Stimulated activated CD4-positive, alpha-beta T cell treated with anti-CD3 and anti-CD28 coated beads, Interleukin-1b, Interleukin-23, amount 100 ng/mL, for 4 hours (primary cell): ENCODE data around the gene CCDC18.
A peak's percentile ranks its signal among the peaks of the same experiment; 100 is the strongest.
"Not testable (repeated sequence)": the region's sequence is repeated elsewhere in the genome, so short reads cannot be mapped to it uniquely, and the experiment has no call there.

ENCODE experiments used
- DNase-seq, 2 donors: peaks; one replicate each; pipeline ENCODE4 v3.0.0-alpha.2; 2020; ENCODE audit warnings: low read depth in 2 of 2

CCDC18 gene, protein sequence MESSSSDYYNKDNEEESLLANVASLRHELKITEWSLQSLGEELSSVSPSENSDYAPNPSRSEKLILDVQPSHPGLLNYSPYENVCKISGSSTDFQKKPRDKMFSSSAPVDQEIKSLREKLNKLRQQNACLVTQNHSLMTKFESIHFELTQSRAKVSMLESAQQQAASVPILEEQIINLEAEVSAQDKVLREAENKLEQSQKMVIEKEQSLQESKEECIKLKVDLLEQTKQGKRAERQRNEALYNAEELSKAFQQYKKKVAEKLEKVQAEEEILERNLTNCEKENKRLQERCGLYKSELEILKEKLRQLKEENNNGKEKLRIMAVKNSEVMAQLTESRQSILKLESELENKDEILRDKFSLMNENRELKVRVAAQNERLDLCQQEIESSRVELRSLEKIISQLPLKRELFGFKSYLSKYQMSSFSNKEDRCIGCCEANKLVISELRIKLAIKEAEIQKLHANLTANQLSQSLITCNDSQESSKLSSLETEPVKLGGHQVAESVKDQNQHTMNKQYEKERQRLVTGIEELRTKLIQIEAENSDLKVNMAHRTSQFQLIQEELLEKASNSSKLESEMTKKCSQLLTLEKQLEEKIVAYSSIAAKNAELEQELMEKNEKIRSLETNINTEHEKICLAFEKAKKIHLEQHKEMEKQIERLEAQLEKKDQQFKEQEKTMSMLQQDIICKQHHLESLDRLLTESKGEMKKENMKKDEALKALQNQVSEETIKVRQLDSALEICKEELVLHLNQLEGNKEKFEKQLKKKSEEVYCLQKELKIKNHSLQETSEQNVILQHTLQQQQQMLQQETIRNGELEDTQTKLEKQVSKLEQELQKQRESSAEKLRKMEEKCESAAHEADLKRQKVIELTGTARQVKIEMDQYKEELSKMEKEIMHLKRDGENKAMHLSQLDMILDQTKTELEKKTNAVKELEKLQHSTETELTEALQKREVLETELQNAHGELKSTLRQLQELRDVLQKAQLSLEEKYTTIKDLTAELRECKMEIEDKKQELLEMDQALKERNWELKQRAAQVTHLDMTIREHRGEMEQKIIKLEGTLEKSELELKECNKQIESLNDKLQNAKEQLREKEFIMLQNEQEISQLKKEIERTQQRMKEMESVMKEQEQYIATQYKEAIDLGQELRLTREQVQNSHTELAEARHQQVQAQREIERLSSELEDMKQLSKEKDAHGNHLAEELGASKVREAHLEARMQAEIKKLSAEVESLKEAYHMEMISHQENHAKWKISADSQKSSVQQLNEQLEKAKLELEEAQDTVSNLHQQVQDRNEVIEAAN (N-terminal part only)

DNA sequence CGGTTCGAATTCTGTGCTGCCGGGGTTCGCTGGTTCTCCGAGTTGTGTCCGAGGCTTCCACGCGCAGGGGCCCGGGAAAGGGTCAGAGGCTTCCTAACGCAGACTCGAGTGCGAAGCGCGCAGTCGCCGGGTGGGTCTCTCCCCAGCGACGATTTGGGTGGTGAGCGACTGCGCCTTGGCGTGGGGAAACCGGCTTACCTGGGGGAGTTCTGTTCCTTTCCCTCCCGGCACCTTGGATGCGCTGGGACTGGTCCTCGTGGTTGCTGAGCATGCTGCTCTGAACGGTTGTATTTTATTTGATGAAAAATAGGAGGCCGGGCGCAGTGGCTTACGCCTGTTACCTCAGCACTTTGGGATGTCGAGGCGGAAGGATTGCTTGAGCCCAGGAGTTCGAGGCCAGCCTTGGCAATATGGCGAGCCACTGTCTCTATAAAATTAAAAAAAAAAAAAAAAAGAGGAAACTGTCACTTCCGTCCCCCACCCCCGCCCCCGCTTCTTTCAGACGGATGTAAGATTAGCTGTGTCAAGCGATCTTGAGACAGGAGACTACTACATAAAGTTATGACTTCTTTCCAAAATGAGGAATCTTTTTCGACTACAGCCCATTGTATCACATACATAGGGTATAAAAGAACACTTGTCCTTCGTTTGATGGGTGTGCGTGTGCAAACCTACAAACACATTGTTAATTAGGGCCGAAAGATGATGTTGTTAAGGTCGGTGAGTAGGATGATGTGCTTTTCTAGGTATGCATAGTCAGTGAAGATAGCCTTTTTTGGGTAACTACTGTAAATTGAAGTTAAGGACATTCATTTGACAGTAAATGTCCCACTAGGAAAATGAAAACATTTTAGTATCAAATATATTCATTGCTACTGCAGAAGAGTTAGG lies at the start of gene CCDC18:
Gene CCDC18 (plus strand): TSS at position 2 of the 891 bp plus-strand sequence. CDS start 2,638 bp downstream, outside the sequence.
- peak in 1 of 2 donors; percentile 31 for DNase-seq

DNA sequence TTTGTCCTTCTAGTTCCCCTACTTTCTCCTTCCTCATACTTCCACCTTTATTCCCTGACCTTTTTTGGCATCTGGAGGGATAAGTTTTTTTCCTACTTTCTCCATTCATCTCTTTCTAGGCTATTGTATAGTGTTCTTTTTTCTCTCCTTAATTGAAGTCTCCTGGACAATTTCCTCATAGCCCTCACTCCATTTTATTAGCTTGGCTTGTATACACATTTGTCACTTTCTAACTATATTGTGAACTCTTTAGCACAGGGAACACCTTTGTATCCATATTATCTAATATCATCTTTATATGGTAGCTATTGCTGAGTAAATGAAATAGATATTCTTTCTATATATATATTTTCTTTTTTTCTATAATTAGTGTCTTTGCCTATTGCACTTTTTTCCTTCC lies 47.9 kb upstream of the CCDC18 start:
- no peak for DNase-seq

DNA sequence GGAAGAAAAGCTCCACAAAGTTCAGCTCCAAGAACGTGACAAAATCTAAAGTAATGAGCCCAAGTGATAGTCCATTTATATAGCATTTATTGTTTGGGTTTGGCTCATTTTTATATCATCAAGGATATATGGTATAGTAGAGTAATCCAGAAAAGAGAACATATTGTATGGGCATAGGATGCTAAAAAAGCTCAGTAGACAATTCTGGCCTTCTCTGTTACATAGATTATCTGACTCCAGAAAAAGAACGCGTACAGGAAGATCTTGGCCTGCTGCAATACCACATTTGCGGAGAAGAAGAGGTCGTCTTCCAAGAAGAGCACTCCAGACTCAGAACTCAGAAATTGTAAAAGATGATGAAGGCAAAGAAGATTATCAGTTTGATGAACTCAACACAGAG lies 44.1 kb upstream of the CCDC18 start:
- DNase-seq, result no peak

DNA sequence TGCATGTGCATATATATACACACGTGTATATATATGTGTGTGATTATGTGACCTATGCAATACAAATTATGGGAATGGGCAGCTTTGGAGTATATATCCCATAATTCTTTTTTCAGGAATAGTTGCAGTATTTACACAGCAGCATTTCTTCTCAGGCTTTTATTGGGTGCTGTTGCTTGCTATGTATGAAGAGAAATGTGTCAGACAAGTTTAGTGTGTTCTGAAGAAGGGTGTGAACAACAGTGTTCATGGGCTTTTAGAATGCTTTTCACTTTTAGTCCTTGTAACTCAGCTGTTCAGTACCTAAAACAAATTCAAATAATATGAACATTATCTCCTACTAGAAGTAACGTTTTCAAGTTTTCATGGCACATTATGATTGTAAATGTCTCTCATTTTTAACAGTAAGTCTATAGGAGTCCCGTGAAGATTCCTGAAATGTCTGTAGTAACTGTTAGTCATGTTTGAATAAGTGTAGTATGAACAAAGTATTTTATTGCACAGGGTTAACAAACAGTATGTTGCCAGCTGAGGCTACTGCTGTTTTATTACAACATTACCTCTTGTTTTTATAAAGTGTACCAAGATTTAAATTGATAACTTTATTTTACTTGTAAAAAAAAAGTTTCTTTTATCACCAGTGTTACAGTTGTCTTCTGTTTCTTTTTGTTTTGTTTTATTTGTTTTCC lies 42.8 kb upstream of the CCDC18 start:
- no peak for DNase-seq

DNA sequence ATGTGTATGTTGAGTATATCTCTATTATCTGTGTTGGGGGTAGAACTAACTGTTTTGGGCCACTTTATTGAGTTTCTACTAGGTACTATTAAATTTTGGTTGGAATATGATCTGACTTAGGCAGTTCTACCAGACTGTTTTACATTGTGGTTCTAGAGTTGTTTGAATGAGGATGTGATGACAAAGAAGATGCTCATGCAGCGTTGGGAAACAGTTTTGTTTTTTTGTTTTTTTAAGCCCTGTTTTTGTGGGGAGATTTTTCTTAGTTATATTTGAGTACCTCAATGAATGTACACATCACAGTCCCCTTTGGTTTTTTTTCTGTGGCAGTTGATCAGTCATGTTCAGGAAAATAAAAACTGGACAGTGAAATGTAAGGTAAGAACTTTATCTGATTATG lies 40.4 kb upstream of the CCDC18 start:
- DNase-seq, result no peak

DNA sequence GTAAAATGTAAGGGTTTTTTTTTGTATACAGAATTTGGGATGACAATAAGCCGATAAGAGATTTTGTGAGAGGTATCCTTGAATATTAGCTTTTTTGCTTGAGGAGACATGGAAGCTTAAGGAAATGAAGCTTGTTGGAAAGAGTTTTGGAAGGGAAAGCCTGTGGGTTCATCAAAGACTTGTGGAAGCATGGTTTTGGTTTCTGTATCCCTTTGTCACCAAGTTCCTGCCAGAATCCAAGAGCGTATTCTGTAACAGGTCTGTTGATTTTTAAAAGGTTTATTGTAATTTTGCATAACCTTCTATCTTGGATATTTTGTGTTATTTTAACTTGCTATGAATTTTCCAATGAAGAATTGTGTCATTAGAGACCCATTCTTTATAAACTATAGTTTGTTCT lies 38.4 kb upstream of the CCDC18 start:
- DNase-seq, result no peak

DNA sequence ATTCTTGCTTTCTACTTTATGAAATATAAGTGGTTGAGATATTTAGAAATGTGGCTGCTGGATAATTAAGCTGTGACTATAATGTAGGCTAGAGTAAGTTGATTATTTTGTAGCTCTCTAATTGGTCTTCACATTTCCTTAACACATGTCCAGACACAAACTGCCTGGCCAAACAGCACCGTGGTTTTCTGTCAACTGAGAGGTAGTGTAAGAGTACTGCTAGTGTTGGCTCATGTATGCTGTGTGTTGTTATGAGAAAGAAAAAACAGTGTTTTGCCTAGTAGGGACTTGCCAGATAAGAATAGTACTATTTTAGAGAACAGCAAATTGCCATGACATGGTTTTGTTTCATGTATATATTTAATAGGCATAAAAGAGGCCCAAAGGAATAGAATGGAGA lies 37.4 kb upstream of the CCDC18 start:
- DNase-seq, result no peak

DNA sequence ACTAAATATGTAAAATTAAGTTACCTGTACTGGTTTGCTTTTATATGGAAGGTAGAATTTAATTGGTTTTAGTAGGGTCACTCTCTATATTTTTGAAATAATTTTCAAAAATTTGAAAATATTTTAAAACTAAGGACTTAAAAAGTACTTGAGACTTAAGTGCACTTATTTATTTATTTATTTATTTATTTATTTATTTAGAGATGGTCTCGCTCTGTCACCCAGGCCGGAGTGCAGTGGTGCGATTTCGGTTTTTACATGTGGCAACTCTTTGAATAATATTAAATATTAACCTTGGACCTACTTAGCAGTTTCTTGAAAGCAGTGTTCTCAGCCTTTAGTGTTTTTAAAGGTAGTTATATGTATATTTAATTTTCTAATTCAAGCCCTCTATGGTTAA lies 36.8 kb upstream of the CCDC18 start:
- DNase-seq, result no peak

DNA sequence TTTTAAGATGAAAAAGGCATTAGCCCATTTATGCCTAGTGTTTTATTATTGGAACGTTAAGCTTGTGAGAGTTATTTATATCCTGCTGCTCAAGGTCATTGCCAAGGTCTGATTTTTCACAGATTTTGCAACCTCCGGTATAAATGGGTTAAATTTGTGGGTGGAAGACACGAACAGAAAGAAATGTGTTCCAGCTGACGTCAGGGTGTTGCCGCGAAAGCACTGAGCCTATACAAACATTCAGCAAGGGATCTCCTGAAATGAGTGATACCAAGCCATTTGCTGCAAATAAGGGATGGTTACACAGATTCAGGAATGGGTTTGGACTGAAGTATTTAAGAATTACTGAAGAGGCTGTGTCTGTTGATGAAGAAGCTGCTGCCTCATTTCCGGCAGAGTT lies 32.5 kb upstream of the CCDC18 start:
- DNase-seq, result no peak

DNA sequence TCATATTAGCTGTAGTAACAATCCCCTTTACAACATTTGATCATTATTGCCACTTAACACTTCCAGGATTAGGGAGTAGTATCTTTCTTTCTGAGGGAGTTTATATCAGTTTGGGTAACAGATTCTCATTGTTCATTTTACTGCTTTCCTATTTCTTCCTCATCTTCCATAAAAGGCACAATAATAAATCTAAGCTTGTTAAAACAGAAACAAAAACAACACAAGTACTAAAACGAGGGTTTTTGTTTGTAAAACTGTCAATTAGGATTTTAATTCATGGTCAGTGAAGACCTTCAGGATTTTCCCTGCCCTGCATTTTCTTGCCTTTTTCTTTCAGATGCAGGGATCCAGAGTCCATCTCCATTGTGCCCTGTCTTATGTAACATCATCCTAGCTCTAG lies 29.8 kb upstream of the CCDC18 start:
- no peak for DNase-seq

DNA sequence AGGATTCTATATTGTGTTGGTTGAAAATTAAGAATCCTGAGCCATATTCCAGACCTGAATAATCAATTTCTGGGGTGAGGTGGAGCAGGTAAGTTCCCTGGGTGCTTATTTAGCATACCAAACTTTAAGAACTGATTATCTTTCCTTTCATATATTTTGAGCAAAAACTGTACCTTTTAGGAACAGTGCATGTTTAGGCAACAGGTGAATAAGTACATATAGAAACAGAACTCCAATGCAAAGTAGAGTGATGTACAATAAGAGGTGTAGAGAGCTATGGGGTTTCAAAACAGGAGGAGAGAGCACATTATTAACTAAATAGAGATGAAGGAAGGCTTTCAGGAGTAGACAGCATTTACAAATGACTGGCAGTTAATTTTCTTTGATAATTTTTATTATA lies 29.1 kb upstream of the CCDC18 start:
- no peak for DNase-seq

DNA sequence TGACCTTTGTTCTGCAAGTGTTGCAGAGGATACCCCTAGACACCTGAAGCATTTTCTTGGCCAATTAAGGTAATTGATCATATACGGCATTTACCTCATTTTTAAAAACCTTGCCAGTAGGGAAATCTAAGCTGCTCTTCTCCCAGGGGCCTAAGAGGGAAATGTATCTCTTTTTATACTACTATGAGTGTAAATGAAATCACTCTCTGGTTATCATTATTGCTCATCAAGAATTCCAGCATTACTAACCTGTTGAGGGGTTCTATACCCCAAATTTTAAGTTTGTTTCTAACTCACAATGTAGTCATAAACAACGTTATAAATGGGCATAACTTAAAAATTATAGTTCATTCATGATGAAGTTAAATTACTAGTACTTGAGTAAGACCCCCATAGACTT lies 27.7 kb upstream of the CCDC18 start:
- no peak for DNase-seq

DNA sequence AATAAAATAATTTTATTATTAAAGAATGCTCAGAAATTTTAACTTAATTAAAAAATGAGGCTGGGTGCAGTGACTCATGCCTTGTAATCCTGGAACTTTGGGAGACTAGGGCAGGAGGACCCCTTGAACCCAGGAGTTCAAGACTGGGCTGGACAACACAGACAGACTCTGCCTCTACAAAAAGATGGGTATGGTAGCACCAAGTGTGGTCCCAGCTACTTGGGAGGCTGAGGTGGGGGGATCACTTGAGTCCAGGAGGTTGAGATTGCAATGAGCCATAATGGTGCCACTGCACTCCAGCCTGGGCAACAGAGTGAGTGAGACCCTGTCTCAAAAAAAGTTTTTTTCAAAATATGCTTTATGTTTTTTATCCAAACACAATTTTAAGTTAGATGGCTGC lies 25.6 kb upstream of the CCDC18 start:
- no peak for DNase-seq

DNA sequence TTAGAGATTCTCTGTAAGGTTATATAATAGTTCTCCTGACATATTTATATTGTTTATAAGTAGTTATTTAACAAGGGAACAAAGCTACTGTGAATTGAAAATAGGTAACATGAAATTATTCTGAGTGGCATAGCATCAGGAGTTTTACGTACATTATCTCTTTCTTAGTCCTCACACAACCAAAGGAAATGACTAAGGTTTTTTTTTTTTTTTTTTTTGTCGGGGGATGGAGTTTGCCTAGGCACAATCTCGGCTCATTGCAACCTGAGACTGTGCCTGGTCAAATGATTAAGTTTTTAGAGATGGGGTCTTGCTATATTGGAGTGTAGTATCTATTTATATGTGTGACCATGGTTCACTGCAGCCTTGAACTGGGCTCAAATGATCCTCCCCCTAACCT lies 25.2 kb upstream of the CCDC18 start:
- no peak for DNase-seq

DNA sequence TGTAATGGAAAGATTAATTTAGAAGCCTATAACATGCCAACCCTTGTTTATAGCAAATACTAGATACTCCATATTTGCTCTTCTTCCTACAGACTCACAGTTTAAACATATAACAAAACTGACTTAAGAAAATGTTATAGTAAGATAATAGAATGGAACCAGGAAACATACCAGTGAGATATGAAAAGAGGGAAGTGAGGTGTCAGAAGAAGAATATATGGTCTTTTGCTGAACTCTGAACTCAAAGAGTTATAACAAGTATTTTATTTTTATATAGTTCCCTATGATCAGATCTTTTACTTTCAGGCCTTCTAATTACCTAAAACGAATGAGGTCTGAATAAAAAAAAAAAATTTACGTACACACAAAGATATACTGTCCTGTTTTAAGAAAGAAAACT lies 21.2 kb upstream of the CCDC18 start:
- DNase-seq, result no peak

DNA sequence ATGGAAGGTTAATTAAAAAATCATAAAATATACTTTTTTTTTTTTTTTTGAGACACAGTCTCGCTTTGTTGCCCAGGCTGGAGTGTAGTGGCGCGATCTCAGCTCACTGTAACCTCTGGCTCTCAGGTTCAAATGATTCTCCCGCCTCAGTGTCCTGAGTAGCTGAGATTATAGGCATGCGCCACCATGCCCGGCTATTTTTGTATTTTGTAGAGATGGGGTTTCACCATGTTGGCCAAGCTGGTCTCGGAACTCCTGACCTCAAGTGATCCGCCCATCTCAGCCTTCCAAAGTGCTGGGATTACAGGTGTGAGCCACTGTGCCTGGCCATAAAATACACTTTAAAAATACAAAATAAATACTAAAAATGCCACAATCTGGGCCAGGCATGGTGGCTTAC lies 17.2 kb upstream of the CCDC18 start:
- not testable (repeated sequence) for DNase-seq

DNA sequence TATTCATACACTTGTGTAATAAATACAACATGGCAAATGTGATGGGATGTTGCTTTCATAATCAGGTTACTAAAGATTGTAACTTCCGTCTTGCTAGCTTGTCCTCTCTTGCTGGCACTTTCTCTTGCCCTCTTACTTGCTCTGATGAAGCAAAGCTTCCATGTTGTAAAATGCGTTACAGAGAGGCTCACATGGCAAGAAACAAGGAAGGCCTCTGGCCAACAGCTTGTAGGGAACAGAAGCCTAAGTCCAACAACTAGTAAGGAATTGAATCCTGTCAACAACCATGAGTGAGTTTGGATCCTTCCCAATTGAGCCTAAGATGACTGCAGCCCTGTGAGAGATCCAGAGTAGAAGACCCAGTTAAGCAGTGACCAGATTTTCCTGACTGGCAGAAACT lies 15.7 kb upstream of the CCDC18 start:
- DNase-seq, result no peak

DNA sequence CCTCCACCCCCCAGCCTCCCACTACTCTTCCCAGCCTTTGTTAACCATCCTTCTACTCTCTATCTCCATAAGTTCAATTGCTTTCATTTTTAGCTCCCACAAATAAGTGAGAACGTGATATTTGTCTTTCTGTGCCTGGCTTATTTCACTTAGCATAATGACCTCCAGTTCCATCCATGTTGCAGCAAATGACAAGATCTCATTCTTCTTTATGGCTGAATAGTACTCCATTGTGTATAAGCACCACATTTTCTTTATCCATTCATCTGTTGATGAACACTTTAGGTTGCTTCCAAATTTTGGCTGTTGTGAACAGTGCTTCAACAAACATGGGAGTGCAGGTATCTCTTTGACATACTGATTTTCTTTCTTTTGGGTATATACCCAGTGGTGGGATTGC lies 14.6 kb upstream of the CCDC18 start:
- not testable (repeated sequence) for DNase-seq

DNA sequence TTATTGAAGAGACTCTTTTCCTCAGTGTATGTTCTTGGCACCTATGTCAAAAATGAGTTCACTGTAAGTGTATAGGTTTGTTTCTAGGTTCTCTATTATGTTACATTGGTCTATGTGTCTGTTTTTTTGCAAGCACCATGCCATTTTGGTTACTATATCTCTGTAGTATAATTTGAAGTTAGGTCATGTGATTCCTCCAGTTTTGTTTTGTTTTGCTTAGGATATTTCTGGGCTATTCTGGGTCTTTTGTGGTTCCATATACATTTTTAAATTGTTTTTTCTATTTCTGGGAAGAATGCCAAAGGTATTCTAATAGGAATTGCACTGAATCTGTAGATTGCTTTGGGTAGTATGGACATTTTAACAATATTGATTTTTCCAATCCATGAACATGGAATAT lies 13.5 kb upstream of the CCDC18 start:
- DNase-seq, result no peak

DNA sequence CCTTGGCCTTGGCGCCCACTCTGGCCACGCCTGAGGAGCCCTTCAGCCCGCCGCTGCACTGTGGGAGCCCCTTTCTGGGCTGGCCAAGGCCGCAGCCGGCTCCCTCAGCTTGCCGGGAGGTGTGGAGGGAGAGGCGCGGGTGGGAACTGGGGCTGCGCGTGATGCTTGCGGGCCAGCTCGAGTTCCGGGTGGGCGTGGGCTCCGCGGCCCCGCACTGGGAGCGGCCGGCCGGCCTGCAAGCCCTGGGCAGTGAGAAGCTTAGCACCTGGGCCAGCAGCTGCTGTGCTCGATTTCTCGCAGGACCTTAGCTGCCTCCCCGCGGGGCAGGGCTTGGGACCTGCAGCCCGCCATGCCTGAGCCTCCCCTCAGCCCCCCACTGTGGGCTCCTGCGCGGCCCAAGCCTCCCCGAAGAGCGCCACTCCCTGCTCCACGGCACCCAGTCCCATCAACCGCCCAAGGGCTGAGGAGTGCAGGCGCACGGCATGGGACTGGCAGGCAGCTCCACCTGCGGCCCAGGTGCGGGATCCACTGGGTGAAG lies 10.3 kb upstream of the CCDC18 start:
- not testable (repeated sequence) for DNase-seq
